IgD-negative memory B cell (primary cell): Measurements from ENCODE around the gene MYRFL. TPM values are rescaled to one million over a fixed set of nuclear protein-coding genes. Genes with fewer than 3 reads are reported as not detected.
A peak's percentile ranks its signal among the peaks of the same experiment; 100 is the strongest.
"Not testable (repeated sequence)": the region's sequence is repeated elsewhere in the genome, so short reads cannot be mapped to it uniquely, and the experiment has no call there.

Experiments
- H3K27ac Mint-ChIP-seq, 3 donors: one replicate each; pipeline ENCODE4 v1.8.0; 2020 to 2022; ENCODE audit warnings: mild to moderate bottlenecking in 3 of 3, mixed read lengths in 3 of 3, moderate library complexity in 1 of 3
- H3K27me3 Mint-ChIP-seq: one replicate; pipeline ENCODE4 v1.8.0; 2021; ENCODE audit warnings: mixed read lengths
- H3K36me3 Mint-ChIP-seq: one replicate; pipeline ENCODE4 v1.8.0; 2020; ENCODE audit warnings: mild to moderate bottlenecking, mixed read lengths
- H3K4me1 Mint-ChIP-seq, 3 donors: one replicate each; pipeline ENCODE4 v1.8.0; 2020 to 2022; ENCODE audit warnings: mixed read lengths in 3 of 3, mild to moderate bottlenecking in 1 of 3
- H3K4me3 Mint-ChIP-seq, 4 donors: one replicate each; pipeline ENCODE4 v1.8.0; 2020 to 2022; ENCODE audit warnings: mild to moderate bottlenecking in 4 of 4, mixed read lengths in 4 of 4, moderate library complexity in 3 of 4
- H3K9me3 Mint-ChIP-seq, 3 donors: one replicate each; pipeline ENCODE4 v1.8.0; 2020 to 2021; ENCODE audit warnings: mixed read lengths in 3 of 3, mild to moderate bottlenecking in 1 of 3
- polyA plus RNA-seq: library from polyadenylated mRNA; unstranded; fragments of 300-500 nt; fragmentation: Illumina TruSeq; gene quantifications from one replicate; pipeline ENCODE4 v1.2.3, GENCODE V29; 2021

Gene MYRFL
- polyA plus RNA-seq, 1 donor from 2014 or later = not detected

- Mint-ChIP-seq H3K27me3 (peaks cover 1% of the 10 kb centered on the region), H3K4me3 (no peak overlapping the region), H3K9me3 (no peaks in the 10 kb centered on the region), H3K4me1 (no peaks in the 10 kb centered on the region), H3K36me3 (no peaks in the 10 kb centered on the region), H3K27ac (no peak overlapping the region)
Observed at GRCh38 chr12:69834147-69834546, 9.1 kb downstream of the MYRFL start.

GRCh38 chr12:69834576-69834975 lies 9.5 kb downstream of the MYRFL start:
- no peak overlapping the region for H3K27ac Mint-ChIP-seq
- peaks cover 1% of the 10 kb centered on the region for H3K27me3 Mint-ChIP-seq
- H3K4me3 Mint-ChIP-seq = no peak overlapping the region
- H3K9me3 Mint-ChIP-seq = no peaks in the 10 kb centered on the region
- H3K36me3 Mint-ChIP-seq = no peaks in the 10 kb centered on the region
- H3K4me1 Mint-ChIP-seq = no peaks in the 10 kb centered on the region

- no peaks in the 10 kb centered on the region for H3K36me3 Mint-ChIP-seq
- H3K27me3 Mint-ChIP-seq = peaks cover 1% of the 10 kb centered on the region
- no peak overlapping the region for H3K27ac Mint-ChIP-seq
- no peaks in the 10 kb centered on the region for H3K9me3 Mint-ChIP-seq
- no peak overlapping the region for H3K4me3 Mint-ChIP-seq
- H3K4me1 Mint-ChIP-seq = no peaks in the 10 kb centered on the region
Observed at GRCh38 chr12:69835081-69835480, 10.1 kb downstream of the MYRFL start.

GRCh38 chr12:69836015-69836414 lies 11.0 kb downstream of the MYRFL start:
- no peaks in the 10 kb centered on the region for H3K36me3 Mint-ChIP-seq
- H3K9me3 Mint-ChIP-seq = no peaks in the 10 kb centered on the region

GRCh38 chr12:69837191-69837590 lies 12.2 kb downstream of the MYRFL start:
- H3K9me3 Mint-ChIP-seq = no peaks in the 10 kb centered on the region
- no peak overlapping the region for H3K4me3 Mint-ChIP-seq
- H3K27me3 Mint-ChIP-seq = peaks cover 4% of the 10 kb centered on the region
- H3K36me3 Mint-ChIP-seq = no peaks in the 10 kb centered on the region
- H3K27ac Mint-ChIP-seq = no peak overlapping the region
- no peaks in the 10 kb centered on the region for H3K4me1 Mint-ChIP-seq

More at GRCh38 chr12:69836015-69836414, 11.0 kb downstream of the MYRFL start:
- H3K4me1 Mint-ChIP-seq = no peaks in the 10 kb centered on the region
- no peak overlapping the region for H3K27ac Mint-ChIP-seq
- peaks cover 4% of the 10 kb centered on the region for H3K27me3 Mint-ChIP-seq
- no peak overlapping the region for H3K4me3 Mint-ChIP-seq

- no peak overlapping the region for H3K4me3 Mint-ChIP-seq
- no peaks in the 10 kb centered on the region for H3K9me3 Mint-ChIP-seq
- H3K27ac Mint-ChIP-seq = no peak overlapping the region
- no peaks in the 10 kb centered on the region for H3K4me1 Mint-ChIP-seq
- H3K27me3 Mint-ChIP-seq = peaks cover 4% of the 10 kb centered on the region
- no peaks in the 10 kb centered on the region for H3K36me3 Mint-ChIP-seq
Observed at GRCh38 chr12:69837657-69838415, 12.8 kb downstream of the MYRFL start.

GRCh38 chr12:69840727-69841126 lies 15.7 kb downstream of the MYRFL start:
- Mint-ChIP-seq H3K27me3 (peaks cover 4% of the 10 kb centered on the region), H3K4me1 (no peaks in the 10 kb centered on the region), H3K9me3 (no peaks in the 10 kb centered on the region), H3K4me3 (no peak overlapping the region), H3K27ac (no peak overlapping the region), H3K36me3 (no peaks in the 10 kb centered on the region)

GRCh38 chr12:69843608-69844007 lies 18.6 kb downstream of the MYRFL start:
- no peak overlapping the region for H3K27ac Mint-ChIP-seq
- H3K36me3 Mint-ChIP-seq = no peaks in the 10 kb centered on the region
- no peaks in the 10 kb centered on the region for H3K4me1 Mint-ChIP-seq
- no peaks in the 10 kb centered on the region for H3K9me3 Mint-ChIP-seq
- H3K4me3 Mint-ChIP-seq = no peak overlapping the region
- peaks cover 2% of the 10 kb centered on the region for H3K27me3 Mint-ChIP-seq

- H3K9me3 Mint-ChIP-seq = no peaks in the 10 kb centered on the region
- H3K27me3 Mint-ChIP-seq = peaks cover 2% of the 10 kb centered on the region
Observed at GRCh38 chr12:69844416-69844815, 19.4 kb downstream of the MYRFL start.

GRCh38 chr12:69844836-69845235 lies 19.8 kb downstream of the MYRFL start:
- Mint-ChIP-seq H3K9me3 (peaks cover 0 to 1% (median 0%) of the 10 kb centered on the region in 3 donors), H3K27me3 (peaks cover 2% of the 10 kb centered on the region), H3K36me3 (no peaks in the 10 kb centered on the region), H3K27ac (no peak overlapping the region), H3K4me1 (no peaks in the 10 kb centered on the region), H3K4me3 (no peak overlapping the region)

More at GRCh38 chr12:69844416-69844815, 19.4 kb downstream of the MYRFL start:
- Mint-ChIP-seq H3K4me3 (no peak overlapping the region), H3K36me3 (no peaks in the 10 kb centered on the region), H3K4me1 (no peaks in the 10 kb centered on the region), H3K27ac (no peak overlapping the region)

GRCh38 chr12:69846976-69847375 lies 21.9 kb downstream of the MYRFL start:
- H3K27ac Mint-ChIP-seq = no peak overlapping the region
- H3K4me1 Mint-ChIP-seq = no peaks in the 10 kb centered on the region
- H3K27me3 Mint-ChIP-seq = peaks cover 1% of the 10 kb centered on the region
- peaks cover 0 to 8% (median 0%) of the 10 kb centered on the region in 3 donors for H3K9me3 Mint-ChIP-seq
- H3K36me3 Mint-ChIP-seq = no peaks in the 10 kb centered on the region
- H3K4me3 Mint-ChIP-seq = peak overlapping the region in 1 of 4 donors; percentile 22

- H3K36me3 Mint-ChIP-seq = no peaks in the 10 kb centered on the region
- H3K4me3 Mint-ChIP-seq = no peak overlapping the region
- peaks cover 7 to 16% (median 12%) of the 10 kb centered on the region in 3 donors for H3K9me3 Mint-ChIP-seq
- no peaks in the 10 kb centered on the region for H3K4me1 Mint-ChIP-seq
- H3K27ac Mint-ChIP-seq = no peak overlapping the region
- peaks cover 1% of the 10 kb centered on the region for H3K27me3 Mint-ChIP-seq
Observed at GRCh38 chr12:69851976-69852375, 26.9 kb downstream of the MYRFL start.

- H3K9me3 Mint-ChIP-seq = peaks cover 8 to 18% (median 16%) of the 10 kb centered on the region in 3 donors
- H3K27ac Mint-ChIP-seq, H3K36me3 Mint-ChIP-seq, H3K4me3 Mint-ChIP-seq, H3K27me3 Mint-ChIP-seq, H3K4me1 Mint-ChIP-seq: not testable (repeated sequence)
Observed at GRCh38 chr12:69853176-69853961, 28.3 kb downstream of the MYRFL start.

- Mint-ChIP-seq H3K4me3 (no peak overlapping the region), H3K27me3 (peaks cover 6% of the 10 kb centered on the region), H3K36me3 (peaks cover 2% of the 10 kb centered on the region), H3K27ac (no peak overlapping the region), H3K4me1 (peaks cover 0 to 3% (median 0%) of the 10 kb centered on the region in 3 donors), H3K9me3 (no peaks in the 10 kb centered on the region)
Observed at GRCh38 chr12:69866698-69867097, 41.7 kb downstream of the MYRFL start.

GRCh38 chr12:69868695-69869094 lies 43.7 kb downstream of the MYRFL start:
- Mint-ChIP-seq H3K4me3 (no peak overlapping the region), H3K27ac (no peak overlapping the region), H3K4me1 (peaks cover 0 to 3% (median 0%) of the 10 kb centered on the region in 3 donors), H3K9me3 (no peaks in the 10 kb centered on the region), H3K27me3 (peaks cover 6% of the 10 kb centered on the region), H3K36me3 (peaks cover 2% of the 10 kb centered on the region)
